Vagina (tissue), 2 donors: ENCODE data around the gene GRIK5.

Experiments
- CTCF ChIP-seq, 3 experiments: fragments of 450-650 bp in 2 of 3; fragments of 200-600 bp in 1 of 3; sonication (generic) in 1 of 3; IDR thresholded peaks; one replicate each; pipeline ENCODE4 v1.5.1; 2017 to 2019; ENCODE audit warnings: antibody characterized with exemption in 3 of 3, mild to moderate bottlenecking in 2 of 3, moderate library complexity in 2 of 3
- POLR2A ChIP-seq, 2 donors: fragments of 450-650 bp; IDR thresholded peaks; one replicate each; pipeline ENCODE4 v1.6.1; 2017; ENCODE audit warnings: antibody characterized with exemption in 2 of 2, mild to moderate bottlenecking in 2 of 2, moderate library complexity in 2 of 2
- POLR2AphosphoS5 ChIP-seq, 2 donors: sonication (generic); formaldehyde crosslinking; IDR thresholded peaks; one replicate each; pipeline ENCODE4 v1.9.0; 2017; ENCODE audit warnings: antibody characterized with exemption in 2 of 2, mild to moderate bottlenecking in 2 of 2, low read depth in 1 of 2; ENCODE audit not compliant: insufficient read depth in 1 of 2

- TF ChIP-seq CTCF (IDR thresholded peaks at IDR 0.05), result no peak
- TF ChIP-seq POLR2A (IDR thresholded peaks at IDR 0.05), result no peak
- no peak for TF ChIP-seq POLR2AphosphoS5 (IDR thresholded peaks at IDR 0.05; ENCODE audit: insufficient read depth in 1 of 2, low read depth in 1 of 2)
Observed at GRCh38 chr19:42054205-42054604, 15.8 kb downstream of the GRIK5 start.
